Heart right ventricle (tissue), 16 donors: Measurements from ENCODE around the gene HDAC8. TPM values are rescaled to one million over a fixed set of nuclear protein-coding genes. Genes with fewer than 3 reads are reported as not detected.

Source experiments
- ATAC-seq, 8 donors: fragments of 200-7000 bp; cut with Tn5 transposase; one replicate each; pipeline ENCODE4 v1.9.1; 2020; ENCODE audit warnings: mild to moderate bottlenecking in 8 of 8, moderate library complexity in 8 of 8, moderate number of reproducible peaks in 1 of 8
- DNase-seq, 2 donors: peaks; one replicate each; pipeline ENCODE4 v3.0.0-alpha.2; 2020
- H3K27ac ChIP-seq, 10 donors: fragments of 200-600 bp; sonication (generic) in 2 of 10; one replicate each; pipeline versions ENCODE4 v1.5.0 to v1.8.0; 2020 to 2022; ENCODE audit warnings: mild to moderate bottlenecking in 3 of 10
- H3K27me3 ChIP-seq, 7 donors: fragments of 200-600 bp; one replicate each; pipeline ENCODE4 v1.8.0; 2021 to 2022; ENCODE audit warnings: mild to moderate bottlenecking in 2 of 7
- H3K36me3 ChIP-seq, 9 donors: fragments of 200-600 bp; sonication (generic) in 1 of 9; one replicate each; pipeline versions ENCODE4 v1.5.0 to v1.8.0; 2020 to 2022; ENCODE audit warnings: mild to moderate bottlenecking in 2 of 9
- H3K4me1 ChIP-seq, 9 donors: fragments of 200-600 bp; sonication (generic) in 1 of 9; one replicate each; pipeline versions ENCODE4 v1.5.0 to v1.8.0; 2020 to 2022; ENCODE audit warnings: mild to moderate bottlenecking in 4 of 9
- H3K4me3 ChIP-seq, 10 donors: fragments of 200-600 bp; sonication (generic) in 2 of 10; one replicate each; pipeline versions ENCODE4 v1.5.0 to v1.8.0; 2020 to 2022; ENCODE audit warnings: mild to moderate bottlenecking in 7 of 10, moderate library complexity in 2 of 10
- H3K9me3 ChIP-seq, 11 donors: fragments of 200-600 bp in 10 of 11; sonication (generic) in 2 of 11; one replicate each; pipeline versions ENCODE4 v1.5.0 to v1.8.0; 2013 to 2022; ENCODE audit warnings: mild to moderate bottlenecking in 2 of 11, control low read depth in 1 of 11, moderate library complexity in 1 of 11
- WGBS, 2 donors: extraction: QIAGEN DNeasy Blood & Tissue Kit; methylation state at CpG; one replicate each; pipeline ENCODE4 v1.1.7; 2013; ENCODE audit warnings: inconsistent platforms in 1 of 2; 5-methylcytosine and 5-hydroxymethylcytosine counted together
- intact Hi-C, 10 donors: fragments of 100-400 bp; cut with DNase I; formaldehyde crosslinking; loops; one replicate each; pipeline versions ENCODE4 v1.11.1 to v1.14.2; 2022
- polyA plus RNA-seq, 2 donors: library from polyadenylated mRNA; stranded (reverse); fragments of 200-250 nt; gene quantifications; one replicate each; pipeline ENCODE4 v1.2.3, GENCODE V29; 2013
- total RNA-seq, 10 donors: library from RNA; stranded (reverse); fragmentation: NEBNext Ultra II Directional in 3 of 10; extraction: Animal tissue kit (Norgen Biotek cat#: 25700) in 3 of 10; gene quantifications; one replicate each; pipeline versions ENCODE4 v1.2.1 to v1.2.4, GENCODE V29; 2021 to 2023
- TF ChIP-seq, protein P1 (sequence below), 9 donors: fragments of 200-600 bp; sonication (generic) in 2 of 9; IDR thresholded peaks; one replicate each; pipeline versions ENCODE4 v1.5.0 to v1.8.0; 2021 to 2022; ENCODE audit warnings: antibody characterized with exemption in 9 of 9, mild to moderate bottlenecking in 5 of 9, moderate library complexity in 1 of 9
- donor health status: Arrhythmogenic right ventricular cardiomyopathy.
- donor health status: ischemic (EF 13 %, LVEDD 7.1; RV severe dilation, severe dysfunction).
- donor health status: healthy with polysubstance abuse.
- donor health status: DM: no; HTN: yes; CAD: no.
- donor health status: DM: no; HTN: no; CAD: no.
- donor health status: ischemic (EF 25% LVEDD 6.9; RV normal size, moderate dysfunction).
- donor health status: ischemic (EF 25% LVEDD 5.7; RV mildly dilated, moderate dysfunction).
- donor health status: healthy.
- donor health status: DM: yes; HTN: yes; CAD: no.
- donor health status: Ischemic cardiomyopathy.
- donor health status: ischemic (EF 35%, LVEDD 5.7; RV mildly dilated, moderate dysfunction).
- donor health status: nonischemic (EF 11% LVEDD 7.7; RV severe dilation, severe dysfunction).
- donor health status: DM: yes; HTN: yes; CAD: no.
- donor health status: PGD.
- donor health status: ischemic (EF 29% LVEDD 5.4; RV normal size, mild dysfunction).
- donor health status: nonischemic (EF 23%, LVEDD 6.1; RV moderate dilation, normal function).

The HDAC8 gene
- total and polyA plus RNA-seq, 12 donors, result 15.9 to 48.1 (median 19.5) TPM

DNA sequence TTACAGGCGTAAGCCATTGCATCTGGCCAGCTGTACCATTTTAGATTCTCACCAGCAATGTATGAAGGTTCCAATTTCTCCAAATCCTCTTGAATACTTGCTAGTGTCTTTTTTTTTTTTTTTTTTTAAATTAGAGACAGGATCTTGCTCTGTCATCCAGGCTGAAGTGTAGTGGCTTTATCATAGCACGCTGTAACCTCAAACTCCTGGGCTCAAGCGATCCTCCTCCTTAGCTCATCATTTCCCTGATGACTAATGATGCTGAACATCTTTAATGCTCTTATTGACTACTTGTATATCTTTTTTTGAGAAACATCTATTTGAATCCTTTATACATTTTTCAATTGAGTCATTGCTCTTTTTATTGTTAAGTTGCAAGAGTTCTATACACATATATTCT lies 40.3 kb downstream of the HDAC8 start:
- intact Hi-C loops, result no loop called here
- Histone ChIP-seq H3K9me3 (no peaks in the 10 kb centered on the region), H3K36me3 (no peaks in the 10 kb centered on the region), H3K27me3 (peaks cover 0 to 19% (median 0%) of the 10 kb centered on the region in 7 donors), H3K4me3 (no peak overlapping the region), H3K4me1 (peaks cover 0 to 20% (median 10%) of the 10 kb centered on the region in 9 donors), H3K27ac (no peak overlapping the region)
- ATAC-seq (no peak), DNase-seq (no peak)
- 95 to 97% methylated on average over 3 of the region's 3 CpGs for WGBS, 2 donors
- TF ChIP-seq, protein P1, sequence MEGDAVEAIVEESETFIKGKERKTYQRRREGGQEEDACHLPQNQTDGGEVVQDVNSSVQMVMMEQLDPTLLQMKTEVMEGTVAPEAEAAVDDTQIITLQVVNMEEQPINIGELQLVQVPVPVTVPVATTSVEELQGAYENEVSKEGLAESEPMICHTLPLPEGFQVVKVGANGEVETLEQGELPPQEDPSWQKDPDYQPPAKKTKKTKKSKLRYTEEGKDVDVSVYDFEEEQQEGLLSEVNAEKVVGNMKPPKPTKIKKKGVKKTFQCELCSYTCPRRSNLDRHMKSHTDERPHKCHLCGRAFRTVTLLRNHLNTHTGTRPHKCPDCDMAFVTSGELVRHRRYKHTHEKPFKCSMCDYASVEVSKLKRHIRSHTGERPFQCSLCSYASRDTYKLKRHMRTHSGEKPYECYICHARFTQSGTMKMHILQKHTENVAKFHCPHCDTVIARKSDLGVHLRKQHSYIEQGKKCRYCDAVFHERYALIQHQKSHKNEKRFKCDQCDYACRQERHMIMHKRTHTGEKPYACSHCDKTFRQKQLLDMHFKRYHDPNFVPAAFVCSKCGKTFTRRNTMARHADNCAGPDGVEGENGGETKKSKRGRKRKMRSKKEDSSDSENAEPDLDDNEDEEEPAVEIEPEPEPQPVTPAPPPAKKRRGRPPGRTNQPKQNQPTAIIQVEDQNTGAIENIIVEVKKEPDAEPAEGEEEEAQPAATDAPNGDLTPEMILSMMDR (IDR thresholded peaks at IDR 0.05), result no peak

DNA sequence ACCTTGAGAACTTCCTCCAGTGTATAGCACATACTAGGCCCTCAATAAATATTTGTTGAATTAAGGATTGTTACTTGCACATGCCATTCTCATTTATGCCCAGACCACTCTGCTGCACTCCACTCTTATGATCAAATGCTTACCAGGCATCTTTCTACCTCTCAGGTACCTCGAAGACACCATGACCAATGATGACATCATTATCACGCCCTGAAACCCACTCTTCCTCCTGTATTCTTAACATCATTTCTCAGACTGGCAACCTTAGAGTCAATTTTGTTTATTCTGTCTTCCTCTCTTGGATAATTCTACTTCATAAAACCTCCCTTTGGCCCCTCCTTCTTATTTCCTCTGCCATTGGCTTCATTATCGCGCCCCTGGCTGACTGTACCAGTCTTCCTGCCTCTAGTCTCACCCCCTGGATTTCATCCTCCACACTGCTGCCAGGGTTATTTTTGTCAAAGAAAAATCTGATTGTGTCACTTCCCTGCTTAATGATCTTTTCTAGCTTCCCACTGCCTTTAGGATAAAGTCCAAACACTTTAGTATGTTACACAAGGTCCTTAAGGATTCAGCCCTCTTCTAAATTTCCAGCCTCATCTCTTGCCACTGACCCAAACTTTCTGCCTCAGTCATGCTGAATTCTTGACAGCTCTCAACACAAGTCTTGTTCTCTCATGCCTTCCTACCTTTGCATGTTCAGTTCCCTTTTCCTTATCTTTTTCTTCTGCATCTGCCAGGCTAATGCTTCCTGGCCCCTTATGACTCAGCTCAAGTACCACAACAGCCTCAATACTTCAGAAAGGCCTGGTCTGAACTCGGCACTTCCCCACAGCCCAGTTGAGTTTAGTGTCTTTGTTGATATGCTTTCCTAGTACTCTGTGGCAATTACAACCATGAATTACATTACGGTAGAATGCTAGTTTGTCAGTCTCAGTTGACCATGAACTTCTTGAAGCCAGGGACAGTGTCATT lies 45.8 kb downstream of the HDAC8 start:
- ATAC-seq (peak in 4 of 8 donors; percentile 39 to 57 (median 51)), DNase-seq (no peak)
- TF ChIP-seq, protein P1 (IDR thresholded peaks at IDR 0.05), result no peak
- H3K27ac ChIP-seq, result peak overlapping the region in 1 of 10 donors; percentile 28
- H3K27me3 ChIP-seq, result peaks cover 0 to 26% (median 0%) of the 10 kb centered on the region in 7 donors
- H3K4me1 ChIP-seq, result peaks cover 0 to 19% (median 13%) of the 10 kb centered on the region in 9 donors
- no peak overlapping the region for H3K4me3 ChIP-seq
- intact Hi-C loops, result no loop called here
- no peaks in the 10 kb centered on the region for H3K36me3 ChIP-seq
- H3K9me3 ChIP-seq, result no peaks in the 10 kb centered on the region
- WGBS, 2 donors, result 53 to 63% methylated on average over 6 of the region's 6 CpGs

DNA sequence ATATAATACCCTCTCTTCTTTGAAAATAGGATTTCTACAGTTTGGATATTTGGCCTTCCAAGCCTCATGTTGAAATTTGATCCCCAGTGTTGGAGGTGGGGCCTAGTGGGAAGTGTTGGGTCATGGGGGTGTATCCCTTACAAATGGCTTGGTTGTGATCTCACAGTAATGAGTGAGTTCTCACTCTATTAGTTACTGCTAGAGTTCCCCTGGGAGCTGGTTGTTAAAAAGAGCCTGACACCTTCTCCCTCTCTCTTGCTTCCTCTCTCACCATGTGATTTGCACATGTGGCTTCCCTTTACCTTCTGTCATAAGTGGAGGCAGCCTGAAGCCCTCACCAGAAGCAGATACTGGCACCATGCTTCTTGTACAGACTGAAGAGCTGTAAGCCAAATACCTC lies 73.9 kb downstream of the HDAC8 start:
- Histone ChIP-seq H3K36me3 (no peaks in the 10 kb centered on the region), H3K9me3 (peaks cover 0 to 21% (median 3%) of the 10 kb centered on the region in 11 donors), H3K27me3 (peaks cover 0 to 9% (median 0%) of the 10 kb centered on the region in 7 donors), H3K27ac (no peak overlapping the region), H3K4me1 (peaks cover 0 to 5% (median 0%) of the 10 kb centered on the region in 9 donors), H3K4me3 (no peak overlapping the region)
- intact Hi-C loops, result no loop called here
- no peak for ATAC-seq
- DNase-seq, result no peak
- TF ChIP-seq, protein P1 (IDR thresholded peaks at IDR 0.05), result no peak

DNA sequence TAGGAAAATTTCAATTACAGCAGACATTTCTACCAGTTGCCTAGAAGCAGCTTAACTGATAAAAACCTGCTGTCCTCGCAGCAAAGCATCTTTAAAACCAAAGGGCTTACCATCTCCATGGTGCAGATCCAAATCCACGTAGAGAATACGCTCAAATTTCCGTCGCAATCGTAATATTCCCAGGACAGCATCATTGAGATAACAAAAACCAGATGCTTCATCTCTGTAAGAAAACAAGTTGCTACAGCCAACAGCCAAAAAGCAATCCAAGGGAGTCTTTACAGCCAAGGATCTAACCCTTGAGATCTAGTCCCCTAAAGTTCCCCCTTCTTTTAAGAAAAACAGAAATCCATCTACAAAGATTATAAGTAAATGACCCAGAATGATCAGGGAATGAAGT lies 77.6 kb downstream of the HDAC8 start:
- WGBS, 2 donors, result 64 to 66% methylated on average over 6 of the region's 6 CpGs
- Histone ChIP-seq H3K9me3 (peaks cover 0 to 9% (median 0%) of the 10 kb centered on the region in 11 donors), H3K27ac (no peak overlapping the region), H3K27me3 (peaks cover 0 to 16% (median 0%) of the 10 kb centered on the region in 7 donors), H3K4me1 (peaks cover 0 to 5% (median 0%) of the 10 kb centered on the region in 9 donors), H3K36me3 (peaks cover 0 to 7% (median 0%) of the 10 kb centered on the region in 9 donors), H3K4me3 (no peak overlapping the region)
- intact Hi-C loops, result no loop called here
- TF ChIP-seq, protein P1 (IDR thresholded peaks at IDR 0.05), result no peak
- DNase-seq, result peak in 1 of 2 donors; percentile 11
- peak in 2 of 8 donors; percentile 54 to 67 for ATAC-seq
